Neural cell (in vitro differentiated cells): ENCODE results near the gene SLC5A9. TPM values are rescaled to one million over a fixed set of nuclear protein-coding genes. Genes with fewer than 3 reads are reported as not detected.

Experiments
- H2AFZ ChIP-seq: fragments of 200-600, 300-800 bp; sonication (generic), shearing (Covaris generic); 2 replicates; pipeline ENCODE4 v1.6.0; 2014; ENCODE audit warnings: low read depth, mild to moderate bottlenecking, antibody characterized with exemption, low read length, moderate library complexity
- H3F3A ChIP-seq: fragments of 200-600 bp; shearing (Covaris generic); 2 replicates; pipeline ENCODE4 v1.6.1; 2016; ENCODE audit warnings: mild to moderate bottlenecking, moderate library complexity, mixed read lengths, antibody characterized with exemption, low read length; ENCODE audit not compliant: insufficient read depth, poor library complexity, severe bottlenecking
- H3K27ac ChIP-seq: fragments of 200-600, 300-800 bp; sonication (generic), shearing (Covaris generic); 2 replicates; pipeline ENCODE4 v1.5.1; 2014; ENCODE audit warnings: mild to moderate bottlenecking, low read length, moderate library complexity
- H3K27me3 ChIP-seq: fragments of 300-800, 200-600 bp; sonication (generic), shearing (Covaris generic); 2 replicates; pipeline ENCODE4 v1.6.0; 2014; ENCODE audit warnings: mild to moderate bottlenecking, low read depth, low read length, moderate library complexity; ENCODE audit not compliant: insufficient read depth
- H3K36me3 ChIP-seq: fragments of 300-800, 200-600 bp; sonication (generic), shearing (Covaris generic); 2 replicates; pipeline ENCODE4 v1.5.1; 2014; ENCODE audit warnings: mild to moderate bottlenecking, antibody characterized with exemption, low read length, moderate library complexity; ENCODE audit not compliant: insufficient read depth
- H3K4me2 ChIP-seq: fragments of 300-800, 200-600 bp; sonication (generic), shearing (Covaris generic); 2 replicates; pipeline ENCODE4 v1.6.0; 2014; ENCODE audit warnings: mild to moderate bottlenecking, low read length
- H3K4me3 ChIP-seq: fragments of 300-800, 200-600 bp; sonication (generic), shearing (Covaris generic); 2 replicates; pipeline ENCODE4 v1.5.1; 2014; ENCODE audit warnings: mild to moderate bottlenecking, low read length, moderate library complexity
- H3K79me2 ChIP-seq: fragments of 200-600 bp; shearing (Covaris generic); replicated peaks from 2 replicates; pipeline ENCODE4 v1.6.0; 2014; ENCODE audit warnings: mild to moderate bottlenecking, low read length, moderate library complexity; ENCODE audit not compliant: insufficient read depth
- H3K9ac ChIP-seq: fragments of 300-800, 200-600 bp; sonication (generic), shearing (Covaris generic); 2 replicates; pipeline ENCODE4 v1.6.1; 2016; ENCODE audit warnings: mild to moderate bottlenecking, low read length, mixed read lengths
- H3K9me2 ChIP-seq: fragments of 200-600 bp; shearing (Covaris generic); 2 replicates; pipeline ENCODE4 v1.6.1; 2016; ENCODE audit warnings: mild to moderate bottlenecking, low read length, mixed read lengths; ENCODE audit not compliant: insufficient read depth
- H3K9me3 ChIP-seq: fragments of 200-600, 300-800 bp; sonication (generic), shearing (Covaris generic); 2 replicates; pipeline ENCODE4 v1.6.1; 2016; ENCODE audit warnings: mild to moderate bottlenecking, mixed run types, low read length, moderate library complexity, mixed read lengths
- H4K20me1 ChIP-seq: fragments of 200-600 bp; shearing (Covaris generic); 2 replicates; pipeline ENCODE4 v1.6.1; 2016; ENCODE audit warnings: mild to moderate bottlenecking, mixed run types; ENCODE audit not compliant: insufficient read depth
- EP300 ChIP-seq: fragments of 450-650 bp; conservative IDR thresholded peaks from 2 replicates; pipeline ENCODE4 v1.6.1; 2014; ENCODE audit warnings: antibody characterized with exemption, mild to moderate bottlenecking, moderate library complexity; ENCODE audit not compliant: poor library complexity, severe bottlenecking
- EZH2 ChIP-seq: fragments of 200-600, 300-800 bp; shearing (Covaris generic), sonication (generic); IDR thresholded peaks from 2 replicates; pipeline ENCODE4 v1.6.1; 2014; ENCODE audit warnings: antibody characterized with exemption, low read length, borderline replicate concordance, mild to moderate bottlenecking; ENCODE audit not compliant: insufficient read depth, poor library complexity, severe bottlenecking
- MXI1 ChIP-seq: fragments of 450-650 bp; conservative IDR thresholded peaks from 2 replicates; pipeline ENCODE4 v1.6.1; 2014; ENCODE audit warnings: antibody characterized with exemption, mild to moderate bottlenecking; ENCODE audit not compliant: poor library complexity, severe bottlenecking
- POLR2AphosphoS5 ChIP-seq: IDR thresholded peaks from 2 replicates; pipeline ENCODE4 v1.6.1; 2012
- RAD21 ChIP-seq: fragments of 450-650 bp; conservative IDR thresholded peaks from 2 replicates; pipeline ENCODE4 v1.6.1; 2014; ENCODE audit warnings: antibody characterized with exemption, mild to moderate bottlenecking, moderate library complexity
- SMC3 ChIP-seq: fragments of 450-650 bp; conservative IDR thresholded peaks from 2 replicates; pipeline ENCODE4 v1.6.1; 2014; ENCODE audit warnings: antibody characterized with exemption, mild to moderate bottlenecking, moderate library complexity; ENCODE audit not compliant: poor library complexity
- TAF1 ChIP-seq: IDR thresholded peaks from 2 replicates; pipeline ENCODE4 v1.6.1; 2012; ENCODE audit warnings: low read depth
- polyA plus RNA-seq: library from polyadenylated mRNA; depleted of rRNA; stranded (reverse); fragments of >200 nt; gene quantifications from 2 replicates; pipeline ENCODE4 v1.2.3, GENCODE V29; 2014
- TF ChIP-seq, protein P1 (sequence below): IDR thresholded peaks from 2 replicates; pipeline ENCODE4 v1.6.1; 2012; ENCODE audit warnings: borderline replicate concordance
- TF ChIP-seq, protein P2 (sequence below): fragments of 450-650 bp; IDR thresholded peaks from 2 replicates; pipeline ENCODE4 v1.5.1; 2014; ENCODE audit warnings: antibody characterized with exemption, mild to moderate bottlenecking, moderate library complexity; ENCODE audit not compliant: poor library complexity, severe bottlenecking

SLC5A9 gene
- polyA plus RNA-seq, 1 donor from 2014 or later: not detected

- H3K27ac ChIP-seq: no peak overlapping the region
- H4K20me1 ChIP-seq: no peaks in the 10 kb centered on the region
- TF ChIP-seq, protein P1, sequence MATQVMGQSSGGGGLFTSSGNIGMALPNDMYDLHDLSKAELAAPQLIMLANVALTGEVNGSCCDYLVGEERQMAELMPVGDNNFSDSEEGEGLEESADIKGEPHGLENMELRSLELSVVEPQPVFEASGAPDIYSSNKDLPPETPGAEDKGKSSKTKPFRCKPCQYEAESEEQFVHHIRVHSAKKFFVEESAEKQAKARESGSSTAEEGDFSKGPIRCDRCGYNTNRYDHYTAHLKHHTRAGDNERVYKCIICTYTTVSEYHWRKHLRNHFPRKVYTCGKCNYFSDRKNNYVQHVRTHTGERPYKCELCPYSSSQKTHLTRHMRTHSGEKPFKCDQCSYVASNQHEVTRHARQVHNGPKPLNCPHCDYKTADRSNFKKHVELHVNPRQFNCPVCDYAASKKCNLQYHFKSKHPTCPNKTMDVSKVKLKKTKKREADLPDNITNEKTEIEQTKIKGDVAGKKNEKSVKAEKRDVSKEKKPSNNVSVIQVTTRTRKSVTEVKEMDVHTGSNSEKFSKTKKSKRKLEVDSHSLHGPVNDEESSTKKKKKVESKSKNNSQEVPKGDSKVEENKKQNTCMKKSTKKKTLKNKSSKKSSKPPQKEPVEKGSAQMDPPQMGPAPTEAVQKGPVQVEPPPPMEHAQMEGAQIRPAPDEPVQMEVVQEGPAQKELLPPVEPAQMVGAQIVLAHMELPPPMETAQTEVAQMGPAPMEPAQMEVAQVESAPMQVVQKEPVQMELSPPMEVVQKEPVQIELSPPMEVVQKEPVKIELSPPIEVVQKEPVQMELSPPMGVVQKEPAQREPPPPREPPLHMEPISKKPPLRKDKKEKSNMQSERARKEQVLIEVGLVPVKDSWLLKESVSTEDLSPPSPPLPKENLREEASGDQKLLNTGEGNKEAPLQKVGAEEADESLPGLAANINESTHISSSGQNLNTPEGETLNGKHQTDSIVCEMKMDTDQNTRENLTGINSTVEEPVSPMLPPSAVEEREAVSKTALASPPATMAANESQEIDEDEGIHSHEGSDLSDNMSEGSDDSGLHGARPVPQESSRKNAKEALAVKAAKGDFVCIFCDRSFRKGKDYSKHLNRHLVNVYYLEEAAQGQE: no peak
- TF ChIP-seq POLR2AphosphoS5 (no peak), TAF1 (no peak), SMC3 (no peak), RAD21 (no peak), MXI1 (no peak), EZH2 (no peak), EP300 (no peak)
- TF ChIP-seq, protein P2, sequence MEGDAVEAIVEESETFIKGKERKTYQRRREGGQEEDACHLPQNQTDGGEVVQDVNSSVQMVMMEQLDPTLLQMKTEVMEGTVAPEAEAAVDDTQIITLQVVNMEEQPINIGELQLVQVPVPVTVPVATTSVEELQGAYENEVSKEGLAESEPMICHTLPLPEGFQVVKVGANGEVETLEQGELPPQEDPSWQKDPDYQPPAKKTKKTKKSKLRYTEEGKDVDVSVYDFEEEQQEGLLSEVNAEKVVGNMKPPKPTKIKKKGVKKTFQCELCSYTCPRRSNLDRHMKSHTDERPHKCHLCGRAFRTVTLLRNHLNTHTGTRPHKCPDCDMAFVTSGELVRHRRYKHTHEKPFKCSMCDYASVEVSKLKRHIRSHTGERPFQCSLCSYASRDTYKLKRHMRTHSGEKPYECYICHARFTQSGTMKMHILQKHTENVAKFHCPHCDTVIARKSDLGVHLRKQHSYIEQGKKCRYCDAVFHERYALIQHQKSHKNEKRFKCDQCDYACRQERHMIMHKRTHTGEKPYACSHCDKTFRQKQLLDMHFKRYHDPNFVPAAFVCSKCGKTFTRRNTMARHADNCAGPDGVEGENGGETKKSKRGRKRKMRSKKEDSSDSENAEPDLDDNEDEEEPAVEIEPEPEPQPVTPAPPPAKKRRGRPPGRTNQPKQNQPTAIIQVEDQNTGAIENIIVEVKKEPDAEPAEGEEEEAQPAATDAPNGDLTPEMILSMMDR: no peak
- no peaks in the 10 kb centered on the region for H3K9me2 ChIP-seq
- no peaks in the 10 kb centered on the region for H3F3A ChIP-seq
- no peaks in the 10 kb centered on the region for H3K27me3 ChIP-seq
- H3K4me2 ChIP-seq: no peak overlapping the region
- H3K36me3 ChIP-seq: no peaks in the 10 kb centered on the region
- H3K4me3 ChIP-seq: no peak overlapping the region
- H3K9me3 ChIP-seq: no peaks in the 10 kb centered on the region
- no peaks in the 10 kb centered on the region for H3K79me2 ChIP-seq
- no peak overlapping the region for H2AFZ ChIP-seq
- no peak overlapping the region for H3K9ac ChIP-seq
Measured at GRCh38 chr1:48225579-48225978, 3.1 kb downstream of the SLC5A9 start.

- no peaks in the 10 kb centered on the region for H3K79me2 ChIP-seq
- H3K9ac ChIP-seq: no peak overlapping the region
- H3K36me3 ChIP-seq: no peaks in the 10 kb centered on the region
- H3K9me2 ChIP-seq: no peaks in the 10 kb centered on the region
- no peaks in the 10 kb centered on the region for H4K20me1 ChIP-seq
- H2AFZ ChIP-seq: no peak overlapping the region
- H3K4me2 ChIP-seq: no peak overlapping the region
- TF ChIP-seq TAF1 (no peak), MXI1 (no peak), RAD21 (no peak), POLR2AphosphoS5 (no peak), SMC3 (no peak), EP300 (no peak), EZH2 (no peak)
- TF ChIP-seq, protein P2: no peak
- TF ChIP-seq, protein P1: no peak
- no peaks in the 10 kb centered on the region for H3K9me3 ChIP-seq
- no peak overlapping the region for H3K27ac ChIP-seq
- no peaks in the 10 kb centered on the region for H3F3A ChIP-seq
- H3K4me3 ChIP-seq: no peak overlapping the region
- no peaks in the 10 kb centered on the region for H3K27me3 ChIP-seq
Measured at GRCh38 chr1:48227165-48228013, 4.9 kb downstream of the SLC5A9 start.
